Measurements from ENCODE around the gene HNRNPL.
"Not testable (repeated sequence)": the region's sequence is repeated elsewhere in the genome, so short reads cannot be mapped to it uniquely, and the experiment has no call there.

- TF ChIP-seq POLR2AphosphoS5 (IDR thresholded peaks at IDR 0.05; ENCODE audit: low read depth, low read length); SPI1 (IDR thresholded peaks at IDR 0.05; ENCODE audit: low read depth, low read length); TAF1 (IDR thresholded peaks at IDR 0.05; ENCODE audit: low read depth, low read length); POLR2A (IDR thresholded peaks at IDR 0.05; ENCODE audit: low read depth, low read length); POU2F2 (IDR thresholded peaks at IDR 0.05; ENCODE audit: low read depth, low read length); PAX5 (IDR thresholded peaks at IDR 0.05; ENCODE audit: insufficient read depth, low read length, severe bottlenecking): not testable (repeated sequence)
These were observed 23.6 kb upstream of the HNRNPL start for GRCh38 chr19:38873400-38873799.

Data from GM12891 (cell line).